ENCODE measurements around the gene TP53I11. TPM values are rescaled to one million over a fixed set of nuclear protein-coding genes. Genes with fewer than 3 reads are reported as not detected.

TP53I11 gene
- total RNA-seq, 1 experiment from 2014 or later, result 46.9 TPM

- no peaks in the 10 kb centered on the region for H3K27me3 ChIP-seq (ENCODE audit: insufficient read depth, low read length)
- ATAC-seq (no peak), DNase-seq (ENCODE audit: low read depth, low spot score) (no peak)
- BruUV-seq (replicated peaks), result no TSS peak
- no peaks in the 10 kb centered on the region; a peak in 1 of 4 replicates for H3K36me3 ChIP-seq (ENCODE audit: control insufficient read depth in 1 of 2, insufficient read depth in 2 of 2, low read length in 2 of 2)
- no peaks in the 10 kb centered on the region for H3K9me2 ChIP-seq (ENCODE audit: insufficient read depth)
- CTCF ChIA-PET, result interaction anchor here (1.0 to 7.0 kb wide), 6 partner anchors 11 to 392 kb away, joined by 3 to 236 read pairs (median 13); no protein-coding TSS in a partner anchor
- no peak overlapping the region for H2AFZ ChIP-seq (ENCODE audit: low read depth, low read length, poor library complexity, severe bottlenecking)
- RAD21 ChIA-PET (ENCODE audit: low non-redundant PET in 1 of 2, low total read pairs in 2 of 2, uncharacterized antibody in 2 of 2, unreplicated experiment in 2 of 2), result interaction anchor here in 1 of 2 experiments (2.5 kb wide), 1 partner anchor 167 kb away, joined by 26 read pairs; no protein-coding TSS in a partner anchor
- no peaks in the 10 kb centered on the region for H3K4me1 ChIP-seq (ENCODE audit: control insufficient read depth in 1 of 2, insufficient read depth in 2 of 2, low read length in 2 of 2)
- H3K4me2 ChIP-seq (ENCODE audit: low read length), result no peak overlapping the region
- no peaks in the 10 kb centered on the region for H3K79me2 ChIP-seq (ENCODE audit: insufficient read depth, low read length)
- H3K27ac ChIP-seq (ENCODE audit: low read depth, low read length), result no peak overlapping the region
- no peaks in the 10 kb centered on the region for H4K20me1 ChIP-seq (ENCODE audit: insufficient read depth)
- no peak overlapping the region for H3K9ac ChIP-seq (ENCODE audit: low read length)
- intact Hi-C loops (cut with micrococcal nuclease), result no loop called here
- no peak overlapping the region for H3K4me3 ChIP-seq (replicated peaks in 1 of 2; ENCODE audit: low read depth in 1 of 2, low read length in 2 of 2)
- no peak for TF ChIP-seq TCF7L2 (IDR thresholded peaks at IDR 0.05; ENCODE audit: borderline replicate concordance, extremely low read depth, insufficient read depth, insufficient read length)
- no peak for TF ChIP-seq RAD21 (IDR thresholded peaks at IDR 0.05; ENCODE audit: low read depth)
- no peak for TF ChIP-seq REST (IDR thresholded peaks at IDR 0.05; ENCODE audit: low read depth)
- TF ChIP-seq JUND (IDR thresholded peaks at IDR 0.05), result no peak
- TF ChIP-seq YY1 (IDR thresholded peaks at IDR 0.05; ENCODE audit: extremely low read depth, insufficient replicate concordance, low read depth, low read length), result no peak
- no peak for TF ChIP-seq POLR2A (IDR thresholded peaks at IDR 0.05; ENCODE audit: borderline replicate concordance, extremely low read depth, insufficient read depth, insufficient read length)
- no peak for TF ChIP-seq EZH2phosphoT487 (IDR thresholded peaks at IDR 0.05; ENCODE audit: borderline replicate concordance)
- no peak for TF ChIP-seq MAX (IDR thresholded peaks at IDR 0.05)
- no peak for TF ChIP-seq CEBPB (IDR thresholded peaks at IDR 0.05; ENCODE audit: low read depth)
- no peak for TF ChIP-seq ATF3 (IDR thresholded peaks at IDR 0.05)
- no peak for TF ChIP-seq SRF (IDR thresholded peaks at IDR 0.05; ENCODE audit: low read depth)
- TF ChIP-seq EGR1 (IDR thresholded peaks at IDR 0.05; ENCODE audit: low read depth), result no peak
- no peak for TF ChIP-seq EZH2 (IDR thresholded peaks at IDR 0.05)
- no peak for TF ChIP-seq ZBTB33 (IDR thresholded peaks at IDR 0.05; ENCODE audit: extremely low read depth, insufficient replicate concordance, low read length)
- no peak for TF ChIP-seq SP1 (IDR thresholded peaks at IDR 0.05; ENCODE audit: low read depth)
- no peak for TF ChIP-seq ZNF274 (IDR thresholded peaks at IDR 0.05; ENCODE audit: low read depth, low read length)
- TF ChIP-seq ZFX (IDR thresholded peaks at IDR 0.05), result no peak
- TF ChIP-seq CBX3 (IDR thresholded peaks at IDR 0.05; ENCODE audit: low read depth), result no peak
- TF ChIP-seq POLR2AphosphoS5 (IDR thresholded peaks at IDR 0.05; ENCODE audit: low read depth, low read length), result no peak
- POLR2A ChIA-PET, result no interaction called here
- no peaks in the 10 kb centered on the region for H3K9me3 ChIP-seq (ENCODE audit: control insufficient read depth in 1 of 2, insufficient read depth in 1 of 2, low read depth in 1 of 2, low read length in 2 of 2)
These were observed 12.5 kb downstream of the TP53I11 start for GRCh38 chr11:44938066-44938691.

Measured in HCT116 (cell line).